ENCODE results near the gene DHRS3. TPM values are rescaled to one million over a fixed set of nuclear protein-coding genes. Genes with fewer than 3 reads are reported as not detected.

The DHRS3 gene
- total RNA-seq, 1 experiment from 2014 or later: 59.4 TPM

DNA sequence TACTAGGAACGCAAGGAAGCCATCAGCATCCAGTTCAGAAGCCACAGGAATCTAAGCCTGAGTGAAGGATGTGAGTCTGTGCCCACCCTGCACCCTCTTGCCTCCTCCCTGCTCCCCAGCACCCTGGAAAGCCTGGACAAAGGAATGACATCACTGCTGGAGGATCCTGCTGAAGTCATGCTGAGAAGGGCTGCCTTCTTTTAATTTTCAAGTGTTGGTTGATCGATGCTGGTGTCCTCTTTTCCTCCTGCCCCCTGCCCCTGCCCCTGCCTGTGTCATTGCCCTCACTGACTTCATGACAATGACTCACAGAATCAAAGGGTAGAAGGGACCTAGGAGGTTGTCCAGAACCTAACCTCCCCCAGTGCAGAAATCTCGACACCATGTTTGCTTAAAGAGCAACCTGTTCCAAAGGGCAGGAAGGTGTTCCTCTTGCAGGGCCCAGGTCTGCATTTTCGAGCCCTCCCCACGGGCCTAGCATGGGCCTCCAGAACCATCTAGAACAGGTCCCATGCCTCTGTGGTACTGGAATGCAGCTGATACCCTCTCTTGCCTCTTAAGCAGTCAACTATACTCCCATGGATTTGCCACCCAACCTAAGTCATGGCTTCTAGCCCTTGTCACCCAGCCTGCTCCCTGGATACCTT is 9.6 kb downstream of the DHRS3 start:
- no peak for DNase-seq
- H3K36me3 Mint-ChIP-seq (ENCODE audit: insufficient read depth, unreplicated experiment): peaks cover 71% of the 10 kb centered on the region
- H3K36me3 ChIP-seq (ENCODE audit: control insufficient read depth, insufficient read depth, low read length): peaks cover 4% of the 10 kb centered on the region
- no peaks in the 10 kb centered on the region for H3K27me3 Mint-ChIP-seq (ENCODE audit: insufficient read depth, unreplicated experiment)
- no peaks in the 10 kb centered on the region for H3K9me3 ChIP-seq
- H3K27me3 ChIP-seq (replicated peaks; ENCODE audit: control insufficient read depth, insufficient read depth, low read length): no peaks in the 10 kb centered on the region
- H3K9me3 Mint-ChIP-seq (ENCODE audit: unreplicated experiment): no peaks in the 10 kb centered on the region
- peaks cover 31% of the 10 kb centered on the region for H3K4me1 ChIP-seq
- intact Hi-C loops (cut with micrococcal nuclease; ENCODE audit: unreplicated experiment): no loop called here
- CTCF ChIA-PET: no interaction called here
- POLR2A ChIA-PET: no interaction called here
- H3K4me3 ChIP-seq (ENCODE audit: low read depth, low read length): no peak overlapping the region
- no TSS peak for BruUV-seq (replicated peaks)
- peaks cover 26% of the 10 kb centered on the region for H3K4me1 Mint-ChIP-seq (ENCODE audit: low read depth, unreplicated experiment)
- TF ChIP-seq, protein P1, sequence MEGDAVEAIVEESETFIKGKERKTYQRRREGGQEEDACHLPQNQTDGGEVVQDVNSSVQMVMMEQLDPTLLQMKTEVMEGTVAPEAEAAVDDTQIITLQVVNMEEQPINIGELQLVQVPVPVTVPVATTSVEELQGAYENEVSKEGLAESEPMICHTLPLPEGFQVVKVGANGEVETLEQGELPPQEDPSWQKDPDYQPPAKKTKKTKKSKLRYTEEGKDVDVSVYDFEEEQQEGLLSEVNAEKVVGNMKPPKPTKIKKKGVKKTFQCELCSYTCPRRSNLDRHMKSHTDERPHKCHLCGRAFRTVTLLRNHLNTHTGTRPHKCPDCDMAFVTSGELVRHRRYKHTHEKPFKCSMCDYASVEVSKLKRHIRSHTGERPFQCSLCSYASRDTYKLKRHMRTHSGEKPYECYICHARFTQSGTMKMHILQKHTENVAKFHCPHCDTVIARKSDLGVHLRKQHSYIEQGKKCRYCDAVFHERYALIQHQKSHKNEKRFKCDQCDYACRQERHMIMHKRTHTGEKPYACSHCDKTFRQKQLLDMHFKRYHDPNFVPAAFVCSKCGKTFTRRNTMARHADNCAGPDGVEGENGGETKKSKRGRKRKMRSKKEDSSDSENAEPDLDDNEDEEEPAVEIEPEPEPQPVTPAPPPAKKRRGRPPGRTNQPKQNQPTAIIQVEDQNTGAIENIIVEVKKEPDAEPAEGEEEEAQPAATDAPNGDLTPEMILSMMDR (IDR thresholded peaks at IDR 0.05; ENCODE audit: insufficient read depth in 1 of 2, low read depth in 1 of 2, low read length in 1 of 2, severe bottlenecking in 1 of 2, unreplicated experiment in 1 of 2): no peak
- no peak overlapping the region for H3K4me3 Mint-ChIP-seq (ENCODE audit: unreplicated experiment)
- peak overlapping the region; percentile 43 for H3K27ac Mint-ChIP-seq (ENCODE audit: unreplicated experiment)

DNA sequence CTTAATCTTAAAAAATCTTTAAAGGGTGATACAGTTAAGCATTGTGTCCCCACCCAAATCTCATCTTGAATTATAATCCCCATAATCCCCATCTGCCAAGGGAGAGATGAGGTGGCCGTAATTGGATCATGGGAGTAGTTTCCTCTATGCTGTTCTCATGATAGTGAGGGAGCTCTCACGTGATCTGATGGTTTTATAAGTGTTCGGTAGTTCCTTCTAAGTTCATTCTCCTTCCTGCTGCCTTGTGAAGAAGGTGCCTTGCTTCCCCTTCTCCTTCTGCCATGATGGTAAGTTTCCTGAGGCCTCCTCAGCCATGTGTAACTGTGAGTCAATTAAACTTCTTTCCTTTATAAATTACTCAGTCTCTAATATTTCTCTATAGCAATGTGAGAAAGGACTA is 10.7 kb downstream of the DHRS3 start:
- TF ChIP-seq, protein P1 (IDR thresholded peaks at IDR 0.05; ENCODE audit: insufficient read depth in 1 of 2, low read depth in 1 of 2, low read length in 1 of 2, severe bottlenecking in 1 of 2, unreplicated experiment in 1 of 2): no peak
- no TSS peak for BruUV-seq (replicated peaks)
- Histone ChIP-seq H3K4me1 (peaks cover 39% of the 10 kb centered on the region), H3K27me3 (replicated peaks; ENCODE audit: control insufficient read depth, insufficient read depth, low read length) (no peaks in the 10 kb centered on the region), H3K36me3 (ENCODE audit: control insufficient read depth, insufficient read depth, low read length) (peaks cover 2% of the 10 kb centered on the region), H3K9me3 (no peaks in the 10 kb centered on the region), H3K4me3 (ENCODE audit: low read depth, low read length) (no peak overlapping the region)
- Mint-ChIP-seq H3K9me3 (ENCODE audit: unreplicated experiment) (no peaks in the 10 kb centered on the region), H3K36me3 (ENCODE audit: insufficient read depth, unreplicated experiment) (peaks cover 60% of the 10 kb centered on the region), H3K27me3 (ENCODE audit: insufficient read depth, unreplicated experiment) (no peaks in the 10 kb centered on the region), H3K4me1 (ENCODE audit: low read depth, unreplicated experiment) (peaks cover 26% of the 10 kb centered on the region), H3K4me3 (ENCODE audit: unreplicated experiment) (no peak overlapping the region), H3K27ac (ENCODE audit: unreplicated experiment) (no peak overlapping the region)
- ChIA-PET CTCF (no interaction called here), POLR2A (no interaction called here)
- DNase-seq: no peak
- intact Hi-C loops (cut with micrococcal nuclease; ENCODE audit: unreplicated experiment): no loop called here

DNA sequence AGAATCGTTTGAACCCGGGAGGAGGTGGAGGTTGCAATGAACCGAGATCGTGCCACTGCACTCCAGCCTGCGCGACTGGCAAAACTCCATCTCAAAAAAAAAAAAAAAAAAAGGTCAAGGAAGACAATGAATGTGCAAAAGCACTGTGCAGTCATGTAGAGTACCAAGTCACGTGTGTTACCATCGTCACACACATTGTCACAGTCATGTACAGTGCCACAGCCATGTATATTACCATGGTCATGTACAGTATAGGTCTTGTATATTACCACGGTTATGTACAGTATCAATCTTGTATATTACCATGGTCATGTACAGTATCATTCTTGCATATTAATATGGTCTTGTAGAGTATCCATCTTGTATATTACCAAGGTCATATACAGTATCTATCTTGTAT is 13.0 kb downstream of the DHRS3 start:
- Histone ChIP-seq H3K4me3 (ENCODE audit: low read depth, low read length) (no peak overlapping the region), H3K36me3 (ENCODE audit: control insufficient read depth, insufficient read depth, low read length) (peaks cover 4% of the 10 kb centered on the region), H3K9me3 (no peaks in the 10 kb centered on the region), H3K4me1 (peaks cover 52% of the 10 kb centered on the region), H3K27me3 (replicated peaks; ENCODE audit: control insufficient read depth, insufficient read depth, low read length) (no peaks in the 10 kb centered on the region)
- Mint-ChIP-seq H3K27ac (ENCODE audit: unreplicated experiment) (no peak overlapping the region), H3K4me1 (ENCODE audit: low read depth, unreplicated experiment) (peaks cover 24% of the 10 kb centered on the region), H3K9me3 (ENCODE audit: unreplicated experiment) (no peaks in the 10 kb centered on the region), H3K4me3 (ENCODE audit: unreplicated experiment) (no peak overlapping the region), H3K27me3 (ENCODE audit: insufficient read depth, unreplicated experiment) (no peaks in the 10 kb centered on the region), H3K36me3 (ENCODE audit: insufficient read depth, unreplicated experiment) (peaks cover 52% of the 10 kb centered on the region)
- intact Hi-C loops (cut with micrococcal nuclease; ENCODE audit: unreplicated experiment): loop anchor here (1.0 to 2.0 kb wide), 2 partner anchors 11 to 76 kb away; no protein-coding TSS in a partner anchor
- ChIA-PET CTCF (interaction anchor here (0.9 to 1.1 kb wide), 2 partner anchors 14 to 54 kb away, joined by 3 read pairs; no protein-coding TSS in a partner anchor), POLR2A (interaction anchor here (1.3 kb wide), 1 partner anchor 11 kb away, joined by 4 read pairs; no protein-coding TSS in a partner anchor)
- no TSS peak for BruUV-seq (replicated peaks)
- TF ChIP-seq, protein P1 (IDR thresholded peaks at IDR 0.05; ENCODE audit: insufficient read depth in 1 of 2, low read depth in 1 of 2, low read length in 1 of 2, severe bottlenecking in 1 of 2, unreplicated experiment in 1 of 2): no peak
- DNase-seq: no peak

Measured in Caco-2 (cell line).